SK-MEL-5 (cell line): Measurements from ENCODE around the gene HEXIM1. TPM values are rescaled to one million over a fixed set of nuclear protein-coding genes. Genes with fewer than 3 reads are reported as not detected.

ENCODE experiments used
- DNase-seq: peaks from one replicate; pipeline ENCODE4 v3.0.0-alpha.2; 2016; ENCODE audit warnings: low read depth, low spot score
- in situ Hi-C: cut with HindIII; loops from 2 replicates; pipeline ENCODE4 v1.10.0; 2016; ENCODE audit warnings: low sequenced_read_pairs, high pct_unique_total_duplicates, low pct_unique_long_range_greater_than_20kb
- total RNA-seq: library from RNA; depleted of rRNA; stranded (reverse); fragments of >200 nt; shearing (Covaris generic); gene quantifications from 2 replicates; pipeline ENCODE4 v1.2.3, GENCODE V29; 2014

Gene HEXIM1
- total RNA-seq, 1 experiment from 2014 or later = 10.6 TPM

DNA sequence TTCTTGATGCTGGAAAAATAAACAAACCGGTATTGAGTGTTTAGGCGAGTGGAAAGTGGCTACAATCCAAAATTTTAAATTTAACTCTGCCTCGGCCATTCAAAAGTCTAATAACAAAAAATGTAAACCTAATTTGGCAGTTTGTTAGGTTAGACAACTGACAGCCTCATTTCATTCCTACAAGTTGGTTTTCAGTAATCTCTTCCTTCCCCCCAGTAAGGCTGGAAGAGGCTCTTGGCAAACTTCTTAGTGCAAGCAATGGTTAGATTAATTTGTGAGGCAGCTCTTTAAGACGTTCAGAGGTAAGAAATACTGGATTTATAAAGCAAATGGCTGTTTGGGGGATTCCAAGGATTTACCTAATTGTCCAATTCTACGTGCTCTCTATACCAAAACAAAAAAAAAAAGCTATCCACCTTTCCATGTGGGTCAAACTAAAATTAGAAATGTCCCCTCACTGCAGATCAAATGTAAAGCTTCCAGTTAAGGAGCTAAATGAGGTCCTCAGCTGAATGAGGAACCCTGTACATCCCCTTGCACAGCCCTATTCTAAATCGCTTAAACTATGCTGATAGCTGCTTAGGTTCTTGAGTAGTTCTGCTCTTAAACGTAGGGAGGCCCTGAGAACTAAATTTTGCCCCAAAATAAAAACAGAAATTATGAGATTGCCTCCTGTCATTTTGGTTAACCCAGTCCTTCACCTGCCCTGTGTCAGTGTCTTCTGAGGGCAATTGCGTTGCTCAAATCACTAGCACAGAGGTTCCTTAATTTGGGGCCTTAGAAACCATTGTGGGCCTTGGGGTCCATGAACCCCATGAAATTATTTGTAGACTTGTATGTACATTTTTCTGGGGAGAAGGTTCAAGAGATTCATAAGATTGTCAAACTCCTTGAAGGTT, 2.9 kb downstream of the HEXIM1 start:
- DNase-seq = no peak
- in situ Hi-C loops = no loop called here

DNA sequence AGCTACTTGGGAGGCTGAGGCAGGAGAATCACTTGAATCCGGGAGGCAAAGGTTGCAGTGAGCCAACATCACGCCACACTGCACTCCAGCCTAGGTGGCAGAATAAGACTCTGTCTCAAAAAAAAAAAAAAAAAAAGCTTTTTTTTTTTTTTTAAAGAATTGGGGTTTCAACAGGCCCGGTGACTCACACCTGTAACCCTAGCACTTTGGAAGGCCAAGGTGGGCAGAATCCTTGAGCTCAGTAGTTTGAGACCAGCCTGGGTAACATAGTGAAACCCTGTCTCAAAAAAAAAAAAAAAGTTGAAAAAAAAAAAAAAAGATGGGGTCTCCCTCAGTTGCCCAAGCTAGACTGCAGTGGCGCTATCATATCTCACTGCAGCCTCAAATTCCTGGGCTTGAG, 6.8 kb downstream of the HEXIM1 start:
- DNase-seq = no peak
- in situ Hi-C loops = no loop called here

DNA sequence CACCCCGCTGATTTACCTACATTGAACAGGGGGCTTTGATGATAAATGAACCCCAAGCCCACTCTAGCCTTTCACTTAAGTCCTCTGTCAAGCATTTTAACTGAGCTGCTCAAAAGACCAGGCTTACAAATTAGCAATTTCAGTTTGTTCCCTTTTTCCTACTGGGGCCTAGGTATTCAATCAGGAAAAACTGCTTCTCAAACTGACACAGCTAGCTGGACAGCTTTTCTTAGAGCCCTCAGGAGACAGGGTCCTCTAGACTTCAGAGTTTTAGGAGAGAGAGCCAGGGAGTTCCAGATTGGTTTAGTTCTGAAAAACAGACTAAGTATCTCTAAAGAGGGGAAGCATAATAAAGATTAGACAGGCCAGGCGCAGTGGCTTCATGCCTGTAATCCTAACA, 7.2 kb downstream of the HEXIM1 start:
- in situ Hi-C loops = no loop called here

DNA sequence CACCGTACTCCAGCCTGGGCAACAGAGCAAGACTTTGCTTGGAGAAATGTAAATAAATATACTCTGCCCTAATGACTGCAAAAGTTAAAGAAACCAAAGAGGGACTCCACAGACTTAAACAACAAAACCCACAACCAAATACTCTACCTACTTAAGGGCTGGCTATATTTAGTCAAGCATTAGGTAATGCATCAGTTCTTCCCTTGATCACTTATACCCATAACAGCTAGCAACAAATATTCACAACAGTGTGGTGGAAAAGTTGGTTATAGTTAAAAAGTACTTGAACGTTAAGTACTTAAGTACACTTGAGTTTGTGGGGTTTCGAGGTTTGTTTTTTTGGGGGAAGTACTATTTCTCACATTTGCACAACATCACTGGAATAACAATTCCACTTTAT, 8.0 kb downstream of the HEXIM1 start:
- in situ Hi-C loops = no loop called here
- DNase-seq = no peak

More for the DNA sequence above, 7.2 kb downstream of the HEXIM1 start:
- DNase-seq = no peak

DNA sequence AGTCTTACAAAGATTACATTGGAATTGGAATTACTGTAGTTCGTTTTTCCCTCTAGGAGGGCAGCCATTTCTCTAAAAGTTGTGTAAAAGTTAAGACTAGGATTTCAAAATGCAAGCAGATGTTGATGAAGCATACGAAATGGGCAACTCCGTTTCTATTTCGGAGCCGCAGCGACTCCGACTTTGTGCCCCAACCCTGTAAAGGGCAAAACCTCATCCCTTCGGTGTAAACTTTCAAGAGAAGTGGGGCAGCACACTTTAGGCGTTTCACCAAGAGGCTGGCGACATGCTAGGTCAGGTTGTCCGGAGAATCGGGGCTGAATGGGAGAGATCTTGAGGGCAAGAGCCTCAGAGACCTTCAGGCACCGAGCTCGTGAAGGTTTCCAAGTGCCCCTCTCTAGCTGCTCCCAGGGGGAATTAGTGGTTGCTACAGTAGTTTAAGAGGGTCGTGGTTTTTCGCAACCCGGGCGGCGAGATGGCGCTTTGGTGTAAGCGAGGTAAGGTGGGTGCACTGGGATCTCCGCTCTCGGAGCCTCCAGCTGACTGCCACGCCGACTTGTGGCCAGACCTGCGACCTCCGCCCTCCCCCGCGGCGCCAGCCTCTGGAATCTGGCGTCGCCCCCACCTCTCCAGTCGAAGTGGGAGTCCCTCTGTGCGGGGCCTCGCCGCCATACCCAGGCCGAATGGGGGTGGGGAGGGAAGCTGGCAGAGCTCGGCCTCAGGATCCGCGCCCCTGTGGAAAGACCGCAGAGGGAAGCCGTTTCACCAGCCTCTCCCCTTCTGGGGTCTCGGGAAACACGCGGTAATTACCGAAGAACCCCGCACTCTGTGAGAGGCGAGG, 12.4 kb downstream of the HEXIM1 start:
- in situ Hi-C loops = no loop called here
- peak; percentile 52 for DNase-seq

DNA sequence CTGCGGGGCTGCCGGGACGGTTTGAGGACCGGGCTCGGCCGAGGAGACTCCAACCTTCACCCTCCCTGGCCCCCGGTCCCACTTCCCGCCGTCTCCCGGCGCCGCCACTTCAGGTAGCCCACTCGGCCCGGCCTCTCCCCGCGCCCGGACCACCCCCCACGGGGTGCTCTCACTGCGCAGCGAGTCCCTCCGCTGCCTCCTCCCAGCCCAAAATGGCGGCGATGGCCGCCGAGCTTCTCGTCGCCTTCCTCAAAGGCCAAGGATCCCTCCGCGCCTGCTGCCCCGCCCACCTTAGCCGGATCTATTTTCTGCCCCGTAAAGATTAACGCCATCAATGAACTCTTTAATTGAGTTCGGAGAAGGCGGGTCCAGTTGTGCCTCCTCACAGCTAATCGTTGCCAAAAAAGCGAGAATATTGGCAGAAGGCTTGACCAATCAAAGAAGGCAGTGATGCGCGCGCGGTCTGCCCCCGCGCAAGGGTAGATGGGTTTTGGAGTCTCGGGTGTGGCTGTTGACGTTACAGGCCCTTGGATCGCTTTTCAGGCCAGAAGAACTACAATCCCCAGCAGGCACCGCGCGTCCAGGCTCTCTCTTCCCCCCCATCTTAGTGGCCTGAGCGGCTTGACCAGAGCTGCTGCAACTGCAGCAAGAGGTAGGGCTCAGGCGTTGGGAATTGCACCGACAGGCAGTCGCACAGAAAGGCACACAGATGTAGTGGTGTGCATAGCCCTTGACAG, 13.2 kb downstream of the HEXIM1 start, which contains the start of gene HEXIM2:
HEXIM2 (plus strand) TSS at position 588 of the 737 bp plus-strand sequence. CDS start 919 bp downstream, outside the sequence.
- DNase-seq = peak; percentile 100
- in situ Hi-C loops = no loop called here

DNA sequence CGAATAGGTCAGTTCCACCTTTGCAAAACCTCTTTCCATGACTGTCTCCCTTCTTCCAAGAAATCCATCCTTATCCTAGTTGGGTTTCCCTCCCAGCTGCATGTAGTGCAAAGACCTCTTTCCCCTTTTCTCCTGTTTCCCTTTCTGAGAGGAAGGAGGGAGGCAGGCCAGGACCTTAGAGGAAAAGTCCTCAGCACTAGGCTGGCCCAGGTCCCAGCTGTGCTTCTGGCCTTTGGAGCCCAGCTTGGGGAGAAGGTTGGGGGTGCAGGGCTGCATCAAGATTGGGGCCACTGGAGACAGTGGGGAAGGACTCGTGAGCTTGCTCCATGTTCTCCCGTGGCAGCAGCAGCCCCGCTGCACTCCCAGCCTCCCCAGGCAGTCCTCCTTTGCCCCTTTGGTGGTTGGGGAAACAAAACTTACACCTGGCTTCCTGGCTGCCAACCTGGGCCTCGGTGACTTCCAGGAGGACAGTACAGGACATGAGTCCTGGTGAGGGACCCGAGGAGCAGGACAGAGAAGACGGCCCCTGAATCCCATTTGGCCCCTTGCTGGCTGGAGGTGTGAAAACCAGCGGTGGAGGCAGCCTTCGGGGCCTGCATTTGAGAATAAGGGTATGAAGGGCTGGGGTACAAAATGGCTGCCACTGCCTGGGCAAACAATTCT, 13.9 kb downstream of the HEXIM1 start:
- in situ Hi-C loops = no loop called here
- no peak for DNase-seq

DNA sequence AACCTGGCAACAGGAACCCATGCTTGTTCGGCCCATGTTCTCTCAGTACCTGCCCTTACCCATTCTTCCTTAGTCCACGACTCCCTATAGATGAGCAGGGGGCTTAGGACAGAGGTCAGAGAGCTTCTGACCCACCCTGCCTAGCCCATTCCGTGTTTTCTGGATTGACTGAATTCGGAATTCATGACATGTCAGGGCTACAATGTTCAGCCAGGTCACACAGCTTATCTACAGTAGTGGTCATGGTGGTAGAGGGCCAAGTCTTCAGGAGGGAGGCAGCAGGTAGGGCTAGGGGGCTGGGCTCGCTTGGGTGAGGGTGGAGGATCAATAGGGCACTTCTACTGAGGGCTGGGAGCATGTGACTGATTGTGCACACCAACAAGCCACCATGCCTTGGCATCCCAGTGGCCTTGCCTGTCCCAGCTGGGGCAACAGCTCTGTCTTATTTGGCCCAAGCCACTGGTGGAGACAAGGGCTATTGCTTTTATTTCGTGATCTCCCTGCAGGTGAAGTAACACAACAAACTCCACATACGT, 16.5 kb downstream of the HEXIM1 start:
- in situ Hi-C loops = no loop called here
- no peak for DNase-seq

DNA sequence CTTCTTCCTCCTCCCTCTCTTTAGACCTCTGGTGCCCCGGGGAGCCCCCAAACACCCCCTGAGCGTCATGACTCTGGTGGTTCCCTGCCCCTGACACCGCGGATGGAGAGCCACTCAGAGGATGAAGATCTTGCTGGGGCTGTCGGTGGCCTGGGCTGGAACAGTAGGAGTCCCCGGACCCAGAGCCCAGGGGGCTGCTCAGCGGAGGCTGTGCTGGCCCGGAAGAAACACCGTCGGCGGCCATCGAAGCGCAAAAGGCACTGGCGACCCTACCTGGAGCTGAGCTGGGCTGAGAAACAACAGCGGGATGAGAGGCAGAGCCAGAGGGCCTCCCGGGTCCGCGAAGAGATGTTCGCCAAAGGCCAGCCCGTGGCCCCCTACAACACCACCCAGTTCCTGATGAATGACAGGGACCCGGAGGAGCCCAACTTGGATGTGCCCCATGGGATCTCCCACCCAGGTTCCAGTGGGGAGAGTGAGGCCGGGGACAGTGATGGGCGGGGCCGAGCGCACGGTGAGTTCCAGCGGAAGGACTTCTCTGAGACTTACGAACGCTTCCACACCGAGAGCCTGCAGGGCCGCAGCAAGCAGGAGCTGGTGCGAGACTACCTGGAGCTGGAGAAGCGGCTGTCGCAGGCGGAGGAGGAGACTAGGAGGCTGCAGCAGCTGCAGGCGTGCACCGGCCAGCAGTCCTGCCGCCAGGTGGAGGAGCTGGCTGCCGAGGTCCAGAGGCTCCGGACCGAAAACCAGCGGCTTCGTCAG, 20.9 kb downstream of the HEXIM1 start:
- no peak for DNase-seq
- in situ Hi-C loops = no loop called here

DNA sequence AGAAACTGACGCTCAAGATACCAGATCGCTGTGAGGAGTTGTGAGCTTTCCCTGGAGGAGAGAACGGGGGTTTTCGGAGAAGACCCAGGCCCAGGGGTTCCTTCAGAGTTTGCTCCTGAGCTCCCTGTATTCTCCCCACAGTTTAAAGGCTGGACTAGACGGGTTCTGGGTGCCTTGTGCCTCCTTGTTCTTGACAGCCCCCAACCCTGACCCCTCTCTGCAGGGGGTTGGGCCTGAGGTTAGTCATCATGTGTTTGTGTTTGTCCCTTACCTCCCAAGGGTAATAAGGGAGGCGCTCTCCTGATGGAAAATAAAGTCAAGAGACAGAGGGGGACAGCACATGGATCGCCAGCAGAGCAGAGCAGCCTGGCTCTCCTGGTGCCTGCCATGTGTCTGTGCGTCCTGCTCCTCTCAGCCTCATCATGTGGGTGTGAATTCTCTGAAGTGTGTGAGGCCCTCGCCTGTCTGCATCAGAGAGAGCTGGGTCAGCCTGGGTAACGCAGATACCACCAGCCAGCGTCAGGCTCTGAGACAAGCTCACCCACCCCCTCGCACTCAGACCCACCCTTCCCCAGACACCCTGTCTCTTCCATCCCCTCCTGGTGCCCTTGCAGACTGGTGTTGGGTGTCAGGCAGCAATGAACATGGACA, 22.1 kb downstream of the HEXIM1 start:
- no peak for DNase-seq
- in situ Hi-C loops = no loop called here

DNA sequence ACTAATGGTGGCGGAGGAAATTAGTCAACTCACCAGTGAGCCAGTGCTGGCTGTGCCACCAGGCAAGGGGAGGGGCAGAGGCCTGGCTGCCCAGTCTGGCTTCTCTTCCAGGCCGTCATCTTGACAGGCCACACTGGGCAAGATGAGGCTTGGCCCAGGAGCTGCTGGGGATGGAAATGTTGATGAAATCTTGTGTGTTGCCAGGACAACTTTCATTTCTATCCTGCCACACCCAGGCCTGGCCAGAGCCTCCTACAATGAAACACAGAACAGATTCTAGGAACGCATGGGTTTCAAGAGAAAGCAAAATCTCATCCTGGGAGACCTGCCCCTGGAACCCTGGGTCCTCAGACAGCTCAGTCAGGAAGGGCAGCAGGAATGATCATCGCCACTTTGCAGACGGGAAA, 22.7 kb downstream of the HEXIM1 start:
- no peak for DNase-seq
- in situ Hi-C loops = no loop called here

DNA sequence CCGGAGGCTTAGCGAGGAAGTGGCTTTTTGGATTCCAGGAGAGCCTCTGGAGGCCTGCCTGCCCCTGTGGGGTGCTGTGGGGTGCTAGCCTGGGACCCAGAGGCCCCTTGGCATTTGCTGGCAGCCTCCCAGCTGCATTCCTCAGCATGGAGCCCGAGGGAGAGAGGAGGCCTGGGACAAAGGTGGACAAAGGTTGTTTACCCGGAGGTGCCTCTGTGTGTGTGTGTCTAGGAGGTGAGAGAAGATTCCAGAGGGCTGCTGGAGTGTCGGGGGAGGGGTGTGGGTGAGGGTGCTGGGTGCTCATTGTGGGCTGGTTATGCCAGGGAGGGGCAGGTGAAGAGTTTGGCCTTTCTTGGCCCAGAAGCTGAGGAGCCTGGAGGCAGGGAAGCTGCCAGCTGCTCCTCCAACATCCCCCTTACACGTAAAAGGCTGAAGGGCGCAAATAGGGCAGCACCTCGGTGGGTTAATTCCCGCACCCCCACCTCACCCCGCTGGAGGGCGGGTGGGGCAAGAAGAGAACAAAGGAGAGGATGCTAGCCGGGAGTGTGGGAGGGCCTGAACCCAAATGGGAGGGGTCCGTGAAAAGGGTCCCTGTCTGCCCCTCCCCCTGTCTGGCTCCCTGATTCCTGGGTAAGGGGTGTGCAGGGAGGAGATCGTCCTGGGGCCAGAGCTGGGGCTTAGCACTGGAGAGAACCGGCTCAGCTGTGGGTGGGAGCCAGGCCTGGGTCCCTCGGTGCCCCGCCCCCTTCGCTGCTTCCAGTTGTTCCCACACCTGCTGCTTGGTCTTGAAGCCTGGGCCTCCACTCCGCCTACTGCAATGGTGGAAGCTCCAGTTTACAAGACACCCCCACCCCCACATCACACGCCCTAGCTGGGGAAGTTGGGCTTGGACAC, 23.3 kb downstream of the HEXIM1 start:
- DNase-seq = peak; percentile 32
- in situ Hi-C loops = no loop called here

DNA sequence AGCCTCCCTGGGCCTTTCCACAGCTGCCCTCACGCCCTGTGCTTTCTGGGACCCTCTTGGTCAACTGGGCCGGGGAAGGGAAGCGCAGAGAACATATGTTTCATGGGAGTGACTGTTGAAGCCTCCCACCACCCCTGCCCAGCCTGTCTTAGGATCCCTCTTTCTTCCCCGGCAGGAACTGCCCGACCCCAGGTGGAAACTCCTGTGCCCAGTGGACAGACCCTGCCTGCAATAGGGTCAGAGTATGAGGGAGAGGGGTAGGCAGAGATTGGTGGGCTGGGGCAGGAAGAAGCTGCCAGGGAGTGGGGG, 23.9 kb downstream of the HEXIM1 start:
- DNase-seq = no peak
- in situ Hi-C loops = no loop called here

DNA sequence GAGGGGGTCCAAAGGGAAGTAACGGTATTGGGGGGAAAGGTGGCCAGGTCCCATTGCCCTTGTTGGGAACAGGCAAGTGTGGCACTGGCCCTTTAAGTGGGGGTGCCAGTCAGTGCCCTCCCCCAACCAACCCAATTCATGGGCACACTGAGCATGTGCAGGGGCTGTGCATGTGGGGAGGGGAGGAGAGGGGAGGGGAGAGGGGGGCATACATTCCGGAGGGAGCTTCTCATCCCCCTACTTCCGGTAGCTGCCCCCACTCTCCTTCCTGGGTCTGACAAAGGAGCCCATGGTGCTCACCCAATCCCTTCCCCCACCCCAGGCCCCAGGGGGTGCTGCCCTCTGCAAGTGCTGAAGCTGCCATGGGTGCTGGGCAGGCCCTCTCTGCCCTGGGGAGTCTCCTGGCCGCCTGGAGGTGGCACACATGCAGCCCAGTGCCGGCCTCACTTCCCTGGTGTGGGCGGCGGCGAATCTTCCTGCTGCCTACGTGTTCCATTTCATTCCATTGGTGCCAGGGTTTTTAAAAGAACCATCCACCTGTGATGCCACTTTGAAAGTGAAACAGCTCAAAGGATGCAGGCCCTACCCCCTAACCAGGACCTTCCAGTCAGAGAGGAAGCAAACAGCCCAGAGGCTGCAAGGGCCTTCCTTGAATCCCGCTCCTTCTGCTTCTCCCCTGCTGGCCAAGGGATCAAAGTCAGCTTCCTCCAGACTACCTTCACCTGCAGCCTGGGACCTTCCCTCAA, 24.4 kb downstream of the HEXIM1 start:
- in situ Hi-C loops = no loop called here
- peak; percentile 98 for DNase-seq

DNA sequence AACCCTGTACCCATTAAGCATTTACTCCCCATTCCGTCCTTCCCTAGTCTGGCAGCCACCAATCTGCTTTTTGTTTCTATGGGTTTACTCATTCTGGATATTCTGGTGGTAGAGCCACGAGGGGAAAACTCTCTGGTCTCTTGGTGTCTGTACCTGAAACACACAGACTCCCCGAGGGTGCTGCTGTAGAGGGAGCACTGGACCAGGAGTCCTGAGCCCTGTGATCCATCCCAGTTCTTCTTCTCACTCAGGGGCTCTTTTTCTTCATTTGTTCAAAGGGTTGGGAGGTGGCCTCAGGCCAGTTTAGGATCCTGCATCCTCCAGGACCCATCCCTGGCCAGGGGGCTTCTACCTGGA, 27.5 kb downstream of the HEXIM1 start:
- DNase-seq = no peak
- in situ Hi-C loops = no loop called here
